ENCODE measurements around the gene HDAC7. TPM values are rescaled to one million over a fixed set of nuclear protein-coding genes. Genes with fewer than 3 reads are reported as not detected.
"Not testable (repeated sequence)": the region's sequence is repeated elsewhere in the genome, so short reads cannot be mapped to it uniquely, and the experiment has no call there.

HDAC7 gene
- total RNA-seq, 1 donor, result 47.9 TPM

DNA sequence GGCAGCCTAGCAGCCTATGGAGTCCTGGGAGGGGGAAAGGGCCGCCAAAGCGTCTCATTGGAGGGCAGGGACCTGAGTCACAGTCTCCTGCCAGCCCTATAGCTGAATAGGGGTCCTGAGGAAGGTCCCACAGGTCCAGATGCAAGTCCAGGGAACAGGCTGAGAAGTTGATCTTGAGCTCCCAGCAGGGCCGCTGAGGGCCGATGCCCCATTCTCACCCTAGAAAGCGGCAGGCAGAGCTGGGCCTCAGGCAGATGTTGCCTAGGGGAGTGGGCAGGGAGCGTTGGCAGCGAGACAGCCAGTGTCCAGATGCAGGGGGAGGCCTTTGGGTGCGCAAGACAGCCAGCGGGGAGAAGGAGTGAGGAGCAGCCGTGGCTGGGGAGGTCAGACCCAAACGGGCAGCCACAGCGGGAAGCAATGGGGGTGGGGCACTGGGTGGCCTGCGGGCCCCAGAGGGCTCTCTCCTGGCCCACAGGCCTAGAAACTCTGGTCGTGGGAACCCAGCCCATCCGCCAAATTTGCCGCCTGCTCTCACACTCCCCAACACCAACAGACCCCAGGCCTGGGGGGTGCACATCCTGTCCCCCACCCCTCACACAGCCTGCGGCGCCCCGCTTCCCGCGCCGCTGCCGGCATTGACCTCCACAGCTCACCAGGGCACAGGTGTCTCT is 1.1 kb downstream of the HDAC7 start:
- peak; percentile 55 for DNase-seq (ENCODE audit: low read depth)

DNA sequence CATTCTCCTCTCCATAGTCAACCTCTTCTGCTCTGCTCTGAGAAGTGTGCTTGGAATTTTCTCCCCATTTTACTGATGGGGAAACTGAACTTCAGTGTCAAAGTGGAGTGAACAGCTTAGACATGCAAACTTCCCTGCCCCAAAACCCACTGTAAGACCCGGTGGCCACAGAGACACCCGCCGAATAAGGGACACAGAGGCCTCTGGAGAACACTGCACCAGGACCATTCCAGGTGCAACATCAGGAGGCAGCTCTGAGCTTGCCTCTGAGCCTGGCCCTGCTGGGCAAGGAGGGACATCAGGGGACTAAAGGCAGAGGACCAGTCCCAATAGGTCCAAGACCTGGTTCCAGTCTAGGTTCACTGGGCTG is 1.7 kb downstream of the HDAC7 start:
- TF ChIP-seq, protein P1, sequence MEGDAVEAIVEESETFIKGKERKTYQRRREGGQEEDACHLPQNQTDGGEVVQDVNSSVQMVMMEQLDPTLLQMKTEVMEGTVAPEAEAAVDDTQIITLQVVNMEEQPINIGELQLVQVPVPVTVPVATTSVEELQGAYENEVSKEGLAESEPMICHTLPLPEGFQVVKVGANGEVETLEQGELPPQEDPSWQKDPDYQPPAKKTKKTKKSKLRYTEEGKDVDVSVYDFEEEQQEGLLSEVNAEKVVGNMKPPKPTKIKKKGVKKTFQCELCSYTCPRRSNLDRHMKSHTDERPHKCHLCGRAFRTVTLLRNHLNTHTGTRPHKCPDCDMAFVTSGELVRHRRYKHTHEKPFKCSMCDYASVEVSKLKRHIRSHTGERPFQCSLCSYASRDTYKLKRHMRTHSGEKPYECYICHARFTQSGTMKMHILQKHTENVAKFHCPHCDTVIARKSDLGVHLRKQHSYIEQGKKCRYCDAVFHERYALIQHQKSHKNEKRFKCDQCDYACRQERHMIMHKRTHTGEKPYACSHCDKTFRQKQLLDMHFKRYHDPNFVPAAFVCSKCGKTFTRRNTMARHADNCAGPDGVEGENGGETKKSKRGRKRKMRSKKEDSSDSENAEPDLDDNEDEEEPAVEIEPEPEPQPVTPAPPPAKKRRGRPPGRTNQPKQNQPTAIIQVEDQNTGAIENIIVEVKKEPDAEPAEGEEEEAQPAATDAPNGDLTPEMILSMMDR (IDR thresholded peaks at IDR 0.05; ENCODE audit: insufficient read depth, low read depth, low read length), result no peak
- DNase-seq (ENCODE audit: low read depth), result no peak
- H3K4me3 ChIP-seq (ENCODE audit: low read depth, low read length), result peak overlapping the region; percentile 58

More for the DNA sequence above, 1.1 kb downstream of the HDAC7 start:
- H3K4me3 ChIP-seq (ENCODE audit: low read depth, low read length), result peak overlapping the region; percentile 58
- TF ChIP-seq, protein P1 (IDR thresholded peaks at IDR 0.05; ENCODE audit: insufficient read depth, low read depth, low read length), result no peak

DNA sequence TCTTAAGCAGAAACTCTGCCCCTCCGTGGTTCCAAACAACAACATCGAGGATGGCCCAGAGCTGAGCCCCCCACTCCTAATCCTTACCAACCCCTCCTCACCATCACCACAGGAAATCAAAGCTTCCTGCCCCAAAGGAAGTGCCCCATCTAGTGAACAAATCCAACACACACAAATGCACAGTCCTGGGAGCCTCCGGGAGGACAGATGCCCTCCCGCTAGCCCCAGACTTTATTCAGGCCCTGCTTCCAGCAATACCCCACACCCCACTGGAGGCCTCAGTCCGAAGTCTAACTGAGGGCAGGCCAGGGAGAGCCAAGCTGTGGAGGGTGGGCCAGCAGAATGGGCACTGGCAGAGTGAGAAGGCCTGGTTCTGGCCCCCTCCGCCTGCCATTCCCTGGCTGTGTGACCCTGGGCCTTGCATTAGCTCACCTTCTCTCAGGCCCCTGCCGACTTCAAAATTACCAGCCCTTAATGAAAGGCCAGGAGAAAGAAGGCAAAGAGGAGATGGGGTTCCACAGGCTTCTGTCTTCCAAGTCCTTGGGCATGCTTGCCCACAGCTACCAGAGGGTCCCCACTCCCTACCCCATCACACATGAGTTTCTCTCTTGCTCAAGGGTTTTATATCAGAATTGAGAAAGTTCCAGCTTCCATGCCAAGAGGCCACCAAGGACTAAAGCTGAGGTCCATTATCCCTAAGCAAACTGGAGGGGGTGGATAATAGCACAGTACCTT is 2.3 kb downstream of the HDAC7 start:
- no peak for DNase-seq (ENCODE audit: low read depth)
- TF ChIP-seq, protein P1 (IDR thresholded peaks at IDR 0.05; ENCODE audit: insufficient read depth, low read depth, low read length), result peak; percentile 28
- peak overlapping the region; percentile 58 for H3K4me3 ChIP-seq (ENCODE audit: low read depth, low read length)

DNA sequence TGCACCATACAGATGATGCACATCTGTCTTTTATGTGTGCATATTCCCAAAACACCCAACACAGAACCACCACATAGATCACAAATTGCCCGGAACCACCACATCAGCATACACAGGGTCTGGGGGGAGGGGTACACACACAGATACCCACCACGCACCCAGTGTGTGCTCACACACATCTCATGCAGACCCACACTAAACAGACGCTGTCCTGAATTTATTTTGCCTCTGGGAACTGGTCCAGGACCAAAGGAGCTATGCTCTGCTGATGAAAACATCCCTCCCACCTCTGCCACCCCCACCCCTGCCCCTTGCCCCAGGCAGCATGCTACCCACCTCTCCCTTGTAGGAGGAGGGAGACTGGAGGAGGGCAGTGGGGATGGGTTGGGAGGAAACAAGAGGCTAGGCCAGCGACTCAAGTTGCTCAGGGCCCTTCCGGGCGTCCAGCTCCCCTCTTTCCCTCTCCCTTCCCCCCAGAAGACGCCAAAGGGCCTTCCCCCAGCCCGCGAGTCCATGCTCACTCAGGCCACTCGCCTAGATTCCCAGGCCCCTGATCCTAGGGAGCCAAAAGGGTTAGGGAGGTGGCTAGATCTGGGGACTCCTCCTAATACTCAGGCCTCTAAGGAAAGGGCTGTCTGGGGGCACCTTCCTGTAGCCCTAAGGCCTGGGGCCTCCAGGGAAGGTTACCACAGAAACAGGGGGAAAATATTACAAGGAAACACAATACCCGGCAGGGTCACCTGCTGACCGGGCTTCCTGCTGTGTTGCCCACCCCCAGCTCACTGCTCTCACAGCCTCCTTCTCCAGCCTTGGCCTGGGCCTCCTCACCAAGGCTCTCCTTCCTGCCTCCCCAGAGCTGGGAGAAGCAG is 3.1 kb downstream of the HDAC7 start:
- peak; percentile 48 for DNase-seq (ENCODE audit: low read depth)
- H3K4me3 ChIP-seq (ENCODE audit: low read depth, low read length), result peak overlapping the region; percentile 58

DNA sequence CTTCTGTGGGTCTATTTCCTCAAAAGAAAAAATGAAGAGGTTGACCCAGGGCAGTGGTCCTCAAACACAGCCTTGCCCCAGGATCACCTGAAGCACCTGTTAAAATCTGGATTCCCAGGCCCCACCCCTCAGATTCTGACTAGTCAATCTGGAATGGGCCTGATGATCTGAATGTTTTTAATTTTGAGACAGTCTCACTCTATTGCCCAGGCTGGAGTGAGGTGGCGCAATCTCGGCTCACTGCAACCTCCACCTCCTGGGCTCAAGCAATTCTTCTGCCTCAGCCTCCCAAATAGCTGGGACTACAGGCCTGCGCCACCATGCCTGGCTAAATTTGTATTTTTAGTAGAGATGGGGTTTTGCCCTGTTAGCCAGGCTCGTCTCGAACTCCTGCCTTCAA is 4.3 kb downstream of the HDAC7 start:
- not testable (repeated sequence) for DNase-seq (ENCODE audit: low read depth); H3K4me3 ChIP-seq (ENCODE audit: low read depth, low read length)

More for the DNA sequence above, 3.1 kb downstream of the HDAC7 start:
- TF ChIP-seq, protein P1 (IDR thresholded peaks at IDR 0.05; ENCODE audit: insufficient read depth, low read depth, low read length), result no peak

DNA sequence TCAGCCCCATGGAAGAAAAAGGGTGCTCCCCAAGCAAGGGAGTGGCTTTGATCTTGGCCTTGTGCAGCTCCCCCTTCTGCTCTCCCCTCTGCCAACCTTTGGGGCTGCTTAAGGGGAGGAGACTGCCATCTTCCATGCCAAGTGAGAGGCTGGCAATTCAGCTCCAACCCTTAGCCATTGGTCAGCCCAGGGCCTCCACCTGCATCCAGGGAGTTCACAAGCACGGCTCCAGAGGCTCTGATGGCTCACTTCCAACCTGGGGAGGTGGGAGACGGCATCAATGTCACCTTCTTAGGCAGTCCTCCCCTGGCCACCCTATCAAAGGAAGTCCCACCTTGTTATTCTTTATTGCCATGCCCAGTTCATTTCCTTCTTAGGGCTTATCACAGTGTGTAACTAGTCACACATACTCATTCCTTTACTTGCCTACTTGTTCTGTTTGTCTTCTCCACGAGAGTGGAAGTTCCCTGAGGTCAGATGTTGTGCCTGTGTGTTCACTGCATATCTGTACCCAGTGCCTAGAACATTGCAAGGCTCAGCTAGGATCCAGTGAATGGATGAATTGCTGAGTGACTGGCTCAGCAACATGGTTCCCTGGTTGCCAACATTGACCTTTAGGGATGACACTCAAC is 5.0 kb downstream of the HDAC7 start:
- TF ChIP-seq, protein P1 (IDR thresholded peaks at IDR 0.05; ENCODE audit: insufficient read depth, low read depth, low read length), result no peak
- H3K4me3 ChIP-seq (ENCODE audit: low read depth, low read length), result no peak overlapping the region
- DNase-seq (ENCODE audit: low read depth), result no peak

All from fibroblast of villous mesenchyme (primary cell).